Liver (tissue), 9 donors: ENCODE results near the gene SARDH. TPM values are rescaled to one million over a fixed set of nuclear protein-coding genes. Genes with fewer than 3 reads are reported as not detected.
"Not testable (repeated sequence)": the region's sequence is repeated elsewhere in the genome, so short reads cannot be mapped to it uniquely, and the experiment has no call there.

Experiments used
- DNase-seq: peaks from one replicate; pipeline ENCODE4 v3.0.0-alpha.2; 2017; ENCODE audit warnings: low spot score
- H3K27ac ChIP-seq, 2 donors: one replicate each; pipeline ENCODE4 v1.7.0; 2013; ENCODE audit warnings: inconsistent platforms in 2 of 2, low read length in 2 of 2, control low read depth in 1 of 2, low read depth in 1 of 2, mild to moderate bottlenecking in 1 of 2
- H3K27me3 ChIP-seq, 4 donors: one replicate each; pipeline versions ENCODE4 v1.6.1 to v1.7.0; 2013; ENCODE audit warnings: low read length in 3 of 4, inconsistent platforms in 1 of 4, mild to moderate bottlenecking in 1 of 4, moderate library complexity in 1 of 4; ENCODE audit not compliant: control insufficient read depth in 4 of 4, insufficient read depth in 4 of 4
- H3K36me3 ChIP-seq, 4 donors: one replicate each; pipeline versions ENCODE4 v1.6.1 to v1.7.0; 2013; ENCODE audit warnings: low read length in 3 of 4, mild to moderate bottlenecking in 3 of 4, low read depth in 1 of 4, moderate library complexity in 1 of 4; ENCODE audit not compliant: control insufficient read depth in 4 of 4, insufficient read depth in 3 of 4
- H3K4me1 ChIP-seq, 4 donors: one replicate each; pipeline versions ENCODE4 v1.6.1 to v1.7.0; 2013; ENCODE audit warnings: low read length in 3 of 4, mild to moderate bottlenecking in 3 of 4, moderate library complexity in 1 of 4; ENCODE audit not compliant: control insufficient read depth in 4 of 4, insufficient read depth in 4 of 4
- H3K4me3 ChIP-seq, 3 donors: one replicate each; pipeline versions ENCODE4 v1.6.1 to v1.7.0; 2013; ENCODE audit warnings: low read length in 3 of 3, control low read depth in 1 of 3, low read depth in 1 of 3, mild to moderate bottlenecking in 1 of 3
- H3K9ac ChIP-seq, 2 donors: one replicate each; pipeline ENCODE4 v1.7.0; 2013; ENCODE audit warnings: low read length in 2 of 2, mild to moderate bottlenecking in 2 of 2, moderate library complexity in 2 of 2, control low read depth in 1 of 2, low read depth in 1 of 2
- H3K9me3 ChIP-seq, 4 donors: one replicate each; pipeline versions ENCODE4 v1.6.1 to v1.7.0; 2013; ENCODE audit warnings: low read length in 3 of 4; ENCODE audit not compliant: control insufficient read depth in 4 of 4
- EGR1 ChIP-seq, 2 donors: IDR thresholded peaks; 2 replicates each; pipeline ENCODE4 v1.6.1; 2016 to 2018; ENCODE audit warnings: antibody characterized with exemption in 2 of 2, low read depth in 2 of 2
- FOXA1 ChIP-seq: IDR thresholded peaks from 2 replicates; pipeline ENCODE4 v1.6.1; 2016; ENCODE audit warnings: antibody characterized with exemption
- HNF4A ChIP-seq, 2 donors: conservative IDR thresholded peaks; 2 replicates each; pipeline ENCODE4 v1.6.1; 2016; ENCODE audit warnings: antibody characterized with exemption in 2 of 2, mild to moderate bottlenecking in 2 of 2
- HNF4G ChIP-seq: IDR thresholded peaks from 2 replicates; pipeline ENCODE4 v1.6.1; 2016; ENCODE audit warnings: antibody characterized with exemption
- JUND ChIP-seq, 2 donors: IDR thresholded peaks; 2 replicates each; pipeline ENCODE4 v1.6.1; 2016; ENCODE audit warnings: antibody characterized with exemption in 2 of 2
- MAX ChIP-seq: IDR thresholded peaks from 2 replicates; pipeline ENCODE4 v1.6.1; 2016; ENCODE audit warnings: antibody characterized with exemption
- RXRA ChIP-seq, 2 donors: IDR thresholded peaks; 2 replicates each; pipeline ENCODE4 v1.6.1; 2017 to 2018; ENCODE audit warnings: antibody characterized with exemption in 2 of 2, mild to moderate bottlenecking in 1 of 2
- YY1 ChIP-seq: IDR thresholded peaks from 2 replicates; pipeline ENCODE4 v1.6.1; 2016; ENCODE audit warnings: antibody characterized with exemption, mild to moderate bottlenecking
- ZBTB33 ChIP-seq: IDR thresholded peaks from 2 replicates; pipeline ENCODE4 v1.6.1; 2016; ENCODE audit warnings: antibody characterized with exemption
- WGBS: extraction: QIAGEN DNeasy Blood & Tissue Kit; methylation state at CpG from one replicate; pipeline ENCODE4 v1.1.7; 2013; 5-methylcytosine and 5-hydroxymethylcytosine counted together
- polyA plus RNA-seq, 2 donors: library from polyadenylated mRNA; stranded (reverse) in 1 of 2; unstranded in 1 of 2; fragments of 200-250 nt in 1 of 2; fragments of >200 nt in 1 of 2; fragmentation: Nextera tagmentation in 1 of 2; extraction: Ambion mirVana in 1 of 2; gene quantifications; one replicate each; pipeline versions ENCODE4 v1.2.1 to v1.2.3, GENCODE V29; 2013 to 2015
- total RNA-seq, 2 donors: library from RNA; depleted of rRNA; stranded (reverse); fragments of >200 nt; gene quantifications; one replicate each; pipeline ENCODE4 v1.2.3, GENCODE V29; 2014
- TF ChIP-seq, protein P1 (sequence below): fragments of 150-350 bp; IDR thresholded peaks from 2 replicates; pipeline ENCODE4 v1.5.1; 2017; ENCODE audit warnings: improper control_type of control experiment, low read depth, low read length; ENCODE audit not compliant: missing input control
- TF ChIP-seq, protein P2 (sequence below): IDR thresholded peaks from 2 replicates; pipeline ENCODE4 v1.6.1; 2016; ENCODE audit warnings: antibody characterized with exemption, mild to moderate bottlenecking
- donor health status: healthy.
- donor health status: healthy.
- donor health status: healthy.
- donor health status: healthy.
- donor health status: healthy.

The SARDH gene
- total and polyA plus RNA-seq, 4 donors = 53.7 to 291 (median 63.4) TPM

- H3K4me3 ChIP-seq = no peak overlapping the region
- H3K4me1 ChIP-seq = peaks cover 4 to 42% (median 29%) of the 10 kb centered on the region in 4 donors
- TF ChIP-seq ZBTB33 = no peak
- no peak for TF ChIP-seq EGR1 (IDR thresholded peaks at IDR 0.05; ENCODE audit: low read depth in 2 of 2)
- no peak for TF ChIP-seq MAX
- no peak for TF ChIP-seq RXRA (IDR thresholded peaks at IDR 0.05)
- TF ChIP-seq, protein P1, sequence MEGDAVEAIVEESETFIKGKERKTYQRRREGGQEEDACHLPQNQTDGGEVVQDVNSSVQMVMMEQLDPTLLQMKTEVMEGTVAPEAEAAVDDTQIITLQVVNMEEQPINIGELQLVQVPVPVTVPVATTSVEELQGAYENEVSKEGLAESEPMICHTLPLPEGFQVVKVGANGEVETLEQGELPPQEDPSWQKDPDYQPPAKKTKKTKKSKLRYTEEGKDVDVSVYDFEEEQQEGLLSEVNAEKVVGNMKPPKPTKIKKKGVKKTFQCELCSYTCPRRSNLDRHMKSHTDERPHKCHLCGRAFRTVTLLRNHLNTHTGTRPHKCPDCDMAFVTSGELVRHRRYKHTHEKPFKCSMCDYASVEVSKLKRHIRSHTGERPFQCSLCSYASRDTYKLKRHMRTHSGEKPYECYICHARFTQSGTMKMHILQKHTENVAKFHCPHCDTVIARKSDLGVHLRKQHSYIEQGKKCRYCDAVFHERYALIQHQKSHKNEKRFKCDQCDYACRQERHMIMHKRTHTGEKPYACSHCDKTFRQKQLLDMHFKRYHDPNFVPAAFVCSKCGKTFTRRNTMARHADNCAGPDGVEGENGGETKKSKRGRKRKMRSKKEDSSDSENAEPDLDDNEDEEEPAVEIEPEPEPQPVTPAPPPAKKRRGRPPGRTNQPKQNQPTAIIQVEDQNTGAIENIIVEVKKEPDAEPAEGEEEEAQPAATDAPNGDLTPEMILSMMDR = no peak
- TF ChIP-seq HNF4A (conservative IDR thresholded peaks at IDR 0.05) = no peak
- TF ChIP-seq HNF4G = no peak
- TF ChIP-seq YY1 = no peak
- TF ChIP-seq JUND (IDR thresholded peaks at IDR 0.05) = no peak
- no peak for TF ChIP-seq FOXA1
- TF ChIP-seq, protein P2, sequence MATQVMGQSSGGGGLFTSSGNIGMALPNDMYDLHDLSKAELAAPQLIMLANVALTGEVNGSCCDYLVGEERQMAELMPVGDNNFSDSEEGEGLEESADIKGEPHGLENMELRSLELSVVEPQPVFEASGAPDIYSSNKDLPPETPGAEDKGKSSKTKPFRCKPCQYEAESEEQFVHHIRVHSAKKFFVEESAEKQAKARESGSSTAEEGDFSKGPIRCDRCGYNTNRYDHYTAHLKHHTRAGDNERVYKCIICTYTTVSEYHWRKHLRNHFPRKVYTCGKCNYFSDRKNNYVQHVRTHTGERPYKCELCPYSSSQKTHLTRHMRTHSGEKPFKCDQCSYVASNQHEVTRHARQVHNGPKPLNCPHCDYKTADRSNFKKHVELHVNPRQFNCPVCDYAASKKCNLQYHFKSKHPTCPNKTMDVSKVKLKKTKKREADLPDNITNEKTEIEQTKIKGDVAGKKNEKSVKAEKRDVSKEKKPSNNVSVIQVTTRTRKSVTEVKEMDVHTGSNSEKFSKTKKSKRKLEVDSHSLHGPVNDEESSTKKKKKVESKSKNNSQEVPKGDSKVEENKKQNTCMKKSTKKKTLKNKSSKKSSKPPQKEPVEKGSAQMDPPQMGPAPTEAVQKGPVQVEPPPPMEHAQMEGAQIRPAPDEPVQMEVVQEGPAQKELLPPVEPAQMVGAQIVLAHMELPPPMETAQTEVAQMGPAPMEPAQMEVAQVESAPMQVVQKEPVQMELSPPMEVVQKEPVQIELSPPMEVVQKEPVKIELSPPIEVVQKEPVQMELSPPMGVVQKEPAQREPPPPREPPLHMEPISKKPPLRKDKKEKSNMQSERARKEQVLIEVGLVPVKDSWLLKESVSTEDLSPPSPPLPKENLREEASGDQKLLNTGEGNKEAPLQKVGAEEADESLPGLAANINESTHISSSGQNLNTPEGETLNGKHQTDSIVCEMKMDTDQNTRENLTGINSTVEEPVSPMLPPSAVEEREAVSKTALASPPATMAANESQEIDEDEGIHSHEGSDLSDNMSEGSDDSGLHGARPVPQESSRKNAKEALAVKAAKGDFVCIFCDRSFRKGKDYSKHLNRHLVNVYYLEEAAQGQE = no peak
- H3K9me3 ChIP-seq = no peaks in the 10 kb centered on the region
- WGBS = 84% methylated on average over 1 of the region's 1 CpG
- no peak overlapping the region for H3K9ac ChIP-seq
- H3K36me3 ChIP-seq = peaks cover 8 to 29% (median 13%) of the 10 kb centered on the region in 4 donors
- no peaks in the 10 kb centered on the region for H3K27me3 ChIP-seq
- no peak overlapping the region for H3K27ac ChIP-seq
- DNase-seq = no peak
Observed at GRCh38 chr9:133767008-133767407, 28.9 kb upstream of the SARDH start.

- H3K9me3 ChIP-seq, H3K27ac ChIP-seq, H3K4me3 ChIP-seq, DNase-seq, H3K9ac ChIP-seq, H3K27me3 ChIP-seq: not testable (repeated sequence)
- Histone ChIP-seq H3K36me3 (peaks cover 12 to 34% (median 14%) of the 10 kb centered on the region in 4 donors), H3K4me1 (peaks cover 4 to 36% (median 25%) of the 10 kb centered on the region in 4 donors)
- 91% methylated on average over 3 of the region's 3 CpGs for WGBS
Observed at GRCh38 chr9:133766234-133766633, 28.1 kb upstream of the SARDH start.
